ENCODE measurements around the gene SRM.
"Not testable (repeated sequence)": the region's sequence is repeated elsewhere in the genome, so short reads cannot be mapped to it uniquely, and the experiment has no call there.

Gene SRM

GRCh38 chr1:11059968-11060830 is at the start of gene SRM:
Gene SRM, minus strand, starts transcription at chr1:11060018. Its CDS starts 75 bp downstream, at chr1:11059943.
- peak; percentile 95 to 99 (median 98) for DNase-seq

- DNase-seq = no peak
Observed at GRCh38 chr1:11109047-11109760, 49.4 kb upstream of the SRM start.

GRCh38 chr1:11107599-11107998 is 47.8 kb upstream of the SRM start:
- DNase-seq = no peak

DNA sequence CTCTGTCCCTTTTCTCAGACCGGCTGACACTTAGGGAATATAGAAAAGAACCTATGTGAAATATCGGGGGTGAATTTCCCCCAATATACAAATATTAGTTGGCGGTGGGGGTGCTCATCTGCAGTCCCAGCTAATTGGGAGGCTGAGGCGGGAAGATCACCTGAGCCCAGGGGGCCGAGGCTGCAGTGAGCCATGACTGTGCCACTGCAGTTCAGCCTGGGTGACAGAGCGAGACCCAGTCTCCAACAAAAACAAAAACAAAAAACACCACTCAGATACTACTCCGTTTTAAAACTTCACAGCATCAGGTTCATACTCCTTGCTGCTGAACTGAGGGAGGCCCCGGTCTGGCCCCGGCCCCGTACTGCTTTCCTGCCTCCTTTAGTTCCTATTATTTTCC is 45.8 kb upstream of the SRM start:
- DNase-seq = no peak

DNA sequence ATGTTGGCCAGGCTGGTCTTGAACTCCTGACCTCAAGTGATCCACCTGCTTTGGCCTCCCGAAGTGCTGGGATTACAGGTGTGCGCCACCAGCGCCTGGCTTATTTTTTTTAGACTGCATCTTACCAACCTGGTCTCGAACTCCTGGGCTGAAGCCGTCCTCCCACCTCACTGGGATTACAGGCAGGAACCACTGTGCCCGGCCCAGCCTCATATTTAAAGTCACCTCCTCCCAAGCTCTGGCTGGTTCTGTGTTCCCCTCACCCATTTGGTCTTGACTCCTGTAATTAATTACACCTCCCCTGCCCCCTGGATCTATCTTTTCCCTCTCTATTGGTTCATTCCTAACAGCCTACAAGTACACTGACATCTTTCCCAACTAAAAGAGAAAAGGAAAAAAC is 41.5 kb upstream of the SRM start:
- no peak for DNase-seq

DNA sequence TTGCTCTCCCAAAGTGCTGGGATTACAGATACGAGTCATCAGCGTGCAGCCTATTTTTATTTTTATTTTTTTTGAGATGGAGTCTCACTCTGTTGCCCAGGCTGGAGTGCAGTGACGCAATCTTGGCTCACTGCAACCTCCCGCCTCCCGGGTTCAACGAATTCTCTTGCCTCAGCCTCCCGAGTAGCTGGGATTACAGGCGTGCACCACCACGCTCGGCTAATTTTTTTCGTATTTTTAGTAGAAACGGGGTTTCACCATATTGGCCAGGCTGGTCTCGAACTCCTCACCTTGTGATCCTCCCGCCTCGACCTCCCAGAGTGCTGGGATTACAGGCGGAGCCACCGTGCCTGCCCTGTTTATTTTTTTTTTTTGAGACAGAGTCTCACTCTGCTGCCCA is 41.0 kb upstream of the SRM start:
- peak in 1 of 3 donors; percentile 19 for DNase-seq

DNA sequence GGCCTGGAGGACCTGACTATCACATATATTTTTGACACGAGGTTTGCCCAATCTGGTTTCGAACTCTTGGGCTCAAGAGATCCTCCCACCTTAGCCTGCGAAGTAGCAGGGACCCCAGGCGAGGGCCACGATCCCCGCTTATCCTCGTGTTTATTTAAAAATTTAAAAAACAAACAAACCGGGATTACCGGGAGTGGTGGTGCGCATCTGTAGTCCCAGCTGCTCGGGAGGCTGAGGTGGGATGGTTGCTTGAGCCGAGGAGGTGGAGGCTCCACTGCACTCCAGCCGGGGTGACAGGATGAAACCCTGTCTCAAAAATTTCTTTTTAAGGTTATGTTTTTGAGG is 40.3 kb upstream of the SRM start:
- no peak for DNase-seq

- peak; percentile 95 to 98 (median 98) for DNase-seq
Observed at GRCh38 chr1:11099310-11100148, 39.7 kb upstream of the SRM start, which contains the start of gene EXOSC10. Gene EXOSC10, minus strand, starts transcription at chr1:11099869. Its CDS starts 38 bp downstream, at chr1:11099831.

DNA sequence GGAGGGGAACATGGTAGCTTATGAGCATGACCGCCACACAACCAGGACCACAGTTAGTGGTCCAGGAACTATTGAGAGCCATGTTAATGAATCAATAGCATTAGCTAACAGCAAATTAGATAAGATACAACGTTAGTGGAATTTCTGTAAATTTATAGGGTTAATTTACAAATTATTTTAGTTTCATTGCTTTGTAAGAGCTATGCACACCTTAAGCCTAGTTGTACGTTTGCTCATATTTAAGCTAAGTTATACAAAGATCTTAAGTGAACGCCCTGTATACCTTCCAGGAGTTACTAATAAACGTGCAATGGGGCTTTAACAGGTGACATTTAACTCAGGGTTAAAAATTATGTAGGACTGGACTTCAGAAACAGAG is 39.1 kb upstream of the SRM start:
- no peak for DNase-seq

GRCh38 chr1:11083784-11084183 is 24.0 kb upstream of the SRM start:
- DNase-seq = not testable (repeated sequence)

DNA sequence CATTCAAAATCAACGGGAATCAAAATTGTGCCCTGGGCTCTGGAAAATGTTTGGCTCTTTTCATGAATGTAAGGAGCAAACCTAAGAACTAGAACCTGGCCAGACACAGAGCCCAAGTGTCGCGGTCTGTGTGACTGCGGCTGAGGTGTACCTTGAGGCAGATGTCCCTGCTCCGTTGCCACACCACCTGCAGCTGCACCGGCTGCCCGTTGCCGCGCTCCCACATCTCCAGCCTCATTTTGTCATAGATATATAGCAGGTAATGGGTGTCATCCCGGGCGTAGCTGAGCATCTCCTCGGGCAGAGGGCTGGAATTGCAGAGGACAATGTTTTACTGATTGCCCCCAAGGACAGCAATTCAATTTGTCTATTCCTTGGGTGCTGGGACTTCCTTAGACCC is 21.1 kb upstream of the SRM start:
- no peak for DNase-seq

- DNase-seq = no peak
Observed at GRCh38 chr1:11078631-11079030, 18.8 kb upstream of the SRM start.

DNA sequence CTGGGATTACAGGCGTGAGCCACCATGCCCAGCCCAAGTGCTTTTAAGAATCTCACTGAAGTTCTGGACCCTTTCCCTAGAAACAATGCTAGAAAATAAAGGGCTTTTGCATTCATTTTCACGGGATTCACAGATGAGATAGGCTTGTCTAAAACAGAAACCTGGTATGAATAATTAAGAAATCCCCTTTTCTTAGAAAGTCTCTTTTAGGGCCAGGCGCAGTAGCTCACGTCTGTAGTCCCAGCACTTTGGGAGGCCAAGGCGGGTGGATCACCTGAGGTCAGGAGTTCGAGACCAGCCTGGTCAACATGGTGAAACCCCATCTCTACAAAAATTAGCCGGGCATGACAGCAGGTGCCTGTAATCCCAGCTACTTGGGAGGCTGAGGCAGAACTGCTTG is 13.6 kb upstream of the SRM start:
- DNase-seq = not testable (repeated sequence)

GRCh38 chr1:11072216-11072917 is 12.5 kb upstream of the SRM start:
- DNase-seq = no peak

DNA sequence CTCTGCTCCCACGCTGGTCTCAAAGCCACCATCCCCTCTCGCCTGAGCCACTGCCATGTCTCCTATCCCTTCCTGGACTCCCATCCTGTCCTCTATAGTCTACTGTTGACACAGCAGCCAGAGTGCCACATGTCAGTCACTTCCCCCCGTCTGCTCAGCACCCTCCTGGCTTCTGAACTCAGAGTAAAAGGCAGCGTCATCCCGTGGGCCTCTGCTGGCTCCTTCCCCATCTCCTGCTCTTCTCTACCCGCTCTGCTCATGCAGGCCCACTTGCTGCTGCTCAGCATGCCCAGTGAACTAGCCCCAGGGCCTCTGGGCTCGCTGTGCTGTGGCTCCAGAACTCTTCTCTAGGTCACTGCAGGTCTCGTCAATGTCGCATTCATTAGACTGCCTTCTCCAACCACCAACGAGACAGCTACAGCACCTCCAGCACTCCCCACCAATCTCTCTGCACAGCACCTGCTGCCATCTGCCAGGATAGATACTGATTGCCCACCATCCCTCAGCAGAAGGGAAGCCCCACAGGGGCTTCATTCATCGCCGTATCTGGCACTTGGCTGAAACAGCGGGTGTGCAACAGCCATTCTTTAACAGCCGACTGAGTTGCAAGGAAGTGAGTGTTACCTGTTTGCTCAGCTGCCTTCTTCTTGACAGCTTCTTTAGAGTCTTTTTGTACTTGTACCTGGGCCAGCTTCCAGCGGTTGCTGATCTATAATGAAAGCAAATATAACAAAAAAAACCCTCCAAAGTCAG is 11.8 kb upstream of the SRM start:
- DNase-seq = no peak

DNA sequence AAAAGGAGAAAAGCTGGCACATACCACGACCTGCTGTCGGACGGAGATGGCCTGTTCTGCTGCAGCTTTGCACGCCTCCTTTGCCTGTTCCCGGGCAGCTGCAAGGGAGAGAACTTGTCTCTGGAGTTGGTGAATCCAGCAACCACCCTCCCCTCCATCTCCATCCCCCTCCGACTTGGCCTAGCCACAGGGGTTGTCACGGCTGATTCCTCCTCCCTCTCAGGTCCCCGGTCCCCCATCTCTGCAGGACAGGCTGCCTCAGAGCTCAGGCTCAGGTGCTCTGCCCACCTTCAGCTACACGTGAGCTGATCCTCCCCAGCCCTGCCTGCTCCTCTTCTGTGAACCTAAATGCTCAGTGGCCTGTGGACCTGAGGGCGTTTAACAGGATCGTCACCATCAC is 11.1 kb upstream of the SRM start:
- no peak for DNase-seq

DNA sequence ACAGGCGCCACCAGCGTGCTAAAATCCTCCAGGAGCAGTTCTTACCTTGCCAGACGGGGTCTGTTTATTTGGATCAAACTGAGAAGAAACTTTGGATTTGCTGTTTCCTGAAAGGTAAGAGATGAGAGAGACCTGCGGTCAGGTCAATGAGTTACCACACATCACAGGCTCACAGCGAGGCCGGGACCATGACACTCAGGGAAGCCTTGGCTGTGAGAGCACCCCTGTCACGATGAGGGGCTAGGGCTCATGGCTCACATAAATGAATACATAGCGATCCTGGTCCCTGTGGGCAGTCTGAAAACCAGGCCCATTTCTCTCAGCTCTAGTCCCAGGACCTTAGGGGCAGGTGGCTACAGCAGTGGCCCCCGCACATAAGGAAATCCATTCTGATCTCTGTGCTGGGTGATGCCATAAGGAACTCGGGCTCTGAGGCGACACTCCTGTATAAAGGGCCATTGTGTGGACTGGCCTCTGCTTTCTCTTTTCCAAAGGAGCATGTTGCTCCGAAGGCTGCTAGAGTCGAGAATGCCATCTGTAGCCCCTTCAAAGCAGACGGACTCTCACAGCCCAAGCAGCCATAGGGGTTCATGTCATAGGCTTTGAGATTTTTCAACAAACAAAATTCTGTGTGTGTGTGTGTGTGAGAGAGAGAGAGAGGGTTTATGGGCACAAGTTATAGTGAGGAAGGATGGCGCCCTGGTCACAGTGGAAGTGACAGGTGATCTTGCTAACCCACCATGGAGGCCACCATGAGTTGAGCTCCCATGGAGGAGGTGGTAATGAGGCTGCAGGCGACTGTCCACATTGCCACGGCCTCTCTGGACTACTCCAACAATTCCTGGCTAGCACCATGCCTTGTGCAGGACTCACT is 9.0 kb upstream of the SRM start:
- no peak for DNase-seq

DNA sequence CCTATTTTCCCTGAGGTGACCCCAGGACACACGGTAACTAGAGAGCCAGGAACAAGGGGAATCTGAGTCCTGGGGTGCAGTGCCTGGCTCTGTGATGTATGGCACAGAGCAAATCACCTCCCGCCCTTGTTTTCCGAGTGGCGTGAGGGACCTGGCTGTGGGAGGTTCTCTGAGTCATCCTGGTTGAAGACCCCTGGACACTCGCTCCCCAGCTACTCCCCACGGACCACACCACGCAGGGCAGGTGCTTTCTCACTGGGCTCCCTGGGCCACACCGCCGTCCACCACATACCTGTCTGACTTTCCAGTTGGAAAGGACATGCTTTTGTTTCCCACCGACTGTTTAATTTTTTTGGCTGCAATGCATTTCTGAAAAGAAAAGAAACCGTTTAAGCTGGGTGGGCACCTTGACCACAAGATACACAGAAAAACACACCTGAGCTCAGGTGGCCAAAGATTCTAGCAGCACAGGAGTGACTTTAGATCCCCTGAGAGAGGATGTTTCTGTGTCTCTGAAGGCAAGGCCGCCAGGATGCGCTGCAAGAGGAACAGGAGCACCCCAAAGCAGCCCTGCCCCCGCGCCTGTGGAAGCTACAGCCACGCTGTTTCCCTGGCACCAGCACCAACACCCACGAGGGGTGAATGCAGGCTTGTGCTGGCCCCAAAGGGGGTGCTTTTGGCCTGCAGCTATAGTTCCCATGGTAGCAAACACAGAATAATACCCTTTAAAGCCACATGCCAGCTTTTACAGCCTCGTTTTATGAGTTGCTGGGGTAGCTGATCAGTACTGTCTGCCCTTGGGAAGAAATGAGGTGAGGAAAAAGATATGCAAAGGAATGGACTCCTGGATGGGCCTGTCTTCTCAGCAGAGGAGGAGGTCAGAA is 8.1 kb upstream of the SRM start:
- no peak for DNase-seq

GRCh38 chr1:11065796-11066195 is 6.0 kb upstream of the SRM start:
- DNase-seq = no peak

- DNase-seq = no peak
Observed at GRCh38 chr1:11064942-11065341, 5.1 kb upstream of the SRM start.

Measured in suppressor macrophage treated with lipopolysaccharide for 1 hour (primary cell).